ENCODE data around the gene VGLL1. TPM values are rescaled to one million over a fixed set of nuclear protein-coding genes. Genes with fewer than 3 reads are reported as not detected.

VGLL1 gene
- polyA plus RNA-seq, 1 donor (not counting 4 experiments of a cell fraction or from before 2014, with no cell fraction given), result 4.1 TPM

DNA sequence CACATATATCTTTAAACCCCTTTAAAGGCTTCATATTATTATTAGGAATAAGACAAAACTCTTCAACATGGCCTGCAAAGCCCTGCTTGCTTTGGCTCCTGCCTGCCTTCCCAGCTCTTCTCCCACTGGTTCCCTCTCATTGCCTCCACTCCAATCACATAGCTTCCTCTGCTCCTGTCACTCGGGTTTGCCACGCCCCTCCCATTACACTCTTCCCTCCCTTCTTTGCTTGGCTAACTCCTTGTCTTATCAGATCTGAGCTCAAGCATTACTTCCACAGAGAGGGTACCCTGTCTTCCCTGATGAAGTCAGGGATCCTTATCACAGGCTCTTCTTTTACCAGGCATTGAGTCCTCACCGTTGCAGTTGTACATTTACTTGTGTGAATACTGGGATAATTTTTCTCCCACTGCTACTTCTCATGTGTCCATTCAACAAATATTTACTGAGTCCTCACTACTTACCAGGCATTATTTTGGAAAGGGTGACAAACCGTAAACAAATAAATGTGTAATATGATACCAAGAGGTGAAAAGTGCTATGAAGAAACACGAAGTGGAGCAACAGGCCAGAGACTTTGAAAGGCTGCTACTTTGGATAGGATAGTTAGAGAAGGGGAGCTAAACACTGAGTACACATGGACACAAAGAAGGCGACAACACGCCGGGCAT, 3.2 kb upstream of the VGLL1 start:
- Histone ChIP-seq H2AFZ (ENCODE audit: control insufficient read depth, low read length) (no peak overlapping the region), H3K4me3 (ENCODE audit: control insufficient read depth in 2 of 3, extremely low read depth in 1 of 3, insufficient read depth in 2 of 3, low read depth in 1 of 3, low read length in 3 of 3) (no peak overlapping the region), H3K27me3 (ENCODE audit: control insufficient read depth, extremely low read depth, insufficient read depth, low read length) (no peaks in the 10 kb centered on the region), H3K4me2 (ENCODE audit: control insufficient read depth, extremely low read depth, insufficient read depth, low read depth, low read length) (no peak overlapping the region), H3K9me1 (ENCODE audit: control insufficient read depth, extremely low read depth, insufficient read depth, low read length) (no peaks in the 10 kb centered on the region), H3K36me3 (ENCODE audit: control insufficient read depth in 2 of 2, extremely low read depth in 1 of 2, insufficient read depth in 2 of 2, low read length in 2 of 2) (no peaks in the 10 kb centered on the region), H3K79me2 (ENCODE audit: control insufficient read depth, insufficient read depth, low read length) (no peaks in the 10 kb centered on the region), H3K9ac (ENCODE audit: control insufficient read depth, extremely low read depth, insufficient read depth, low read length) (no peak overlapping the region), H3K27ac (ENCODE audit: control insufficient read depth, insufficient read depth, low read length) (no peak overlapping the region), H3K4me1 (ENCODE audit: control insufficient read depth, extremely low read depth, insufficient read depth, low read length) (peaks cover 11% of the 10 kb centered on the region), H4K20me1 (ENCODE audit: control insufficient read depth, extremely low read depth, insufficient read depth, low read length) (no peaks in the 10 kb centered on the region), H3K9me3 (ENCODE audit: control insufficient read depth, low read depth, low read length) (no peaks in the 10 kb centered on the region)
- no peak for DNase-seq (ENCODE audit: low read depth, low spot score)
- dilution Hi-C loops (cut with MboI; ENCODE audit: extremely low pct_ligation_motif_present, low sequenced_read_pairs), result no loop called here
- FAIRE-seq, result no peak
- TF ChIP-seq EZH2 (IDR thresholded peaks at IDR 0.05; ENCODE audit: low read length) (no peak), CTCF (optimal IDR thresholded peaks at IDR 0.05 in 1 of 3, IDR thresholded peaks at IDR 0.05 in 1 of 3, conservative IDR thresholded peaks at IDR 0.05 in 1 of 3; ENCODE audit: extremely low read depth in 1 of 3, insufficient read depth in 2 of 3, low read length in 3 of 3) (no peak)

DNA sequence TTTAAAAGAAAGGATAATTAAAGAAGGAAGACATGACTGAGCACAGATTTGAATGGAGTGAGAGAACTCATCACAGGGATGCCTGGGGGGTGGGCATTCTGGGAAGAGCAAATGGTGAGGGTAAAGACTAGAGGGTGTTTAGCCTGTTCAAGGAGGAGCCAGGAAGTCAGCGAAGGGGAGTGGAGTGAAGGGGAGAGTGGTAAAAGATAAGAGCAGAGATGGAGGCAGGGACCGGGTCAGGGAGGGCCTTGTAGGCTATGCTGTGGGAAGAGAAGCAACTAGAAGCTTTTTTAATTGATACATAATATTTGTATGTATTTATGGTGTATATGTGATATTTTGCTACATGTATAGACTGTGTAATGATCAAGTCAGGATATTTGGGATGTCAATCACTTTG, 2.2 kb upstream of the VGLL1 start:
- H3K4me1 ChIP-seq (ENCODE audit: control insufficient read depth, extremely low read depth, insufficient read depth, low read length), result peaks cover 11% of the 10 kb centered on the region
- TF ChIP-seq EZH2 (IDR thresholded peaks at IDR 0.05; ENCODE audit: low read length) (no peak), CTCF (optimal IDR thresholded peaks at IDR 0.05 in 1 of 3, IDR thresholded peaks at IDR 0.05 in 1 of 3, conservative IDR thresholded peaks at IDR 0.05 in 1 of 3; ENCODE audit: extremely low read depth in 1 of 3, insufficient read depth in 2 of 3, low read length in 3 of 3) (no peak)
- H4K20me1 ChIP-seq (ENCODE audit: control insufficient read depth, extremely low read depth, insufficient read depth, low read length), result no peaks in the 10 kb centered on the region
- FAIRE-seq, result no peak
- H3K36me3 ChIP-seq (ENCODE audit: control insufficient read depth in 2 of 2, extremely low read depth in 1 of 2, insufficient read depth in 2 of 2, low read length in 2 of 2), result no peaks in the 10 kb centered on the region
- no peak overlapping the region for H3K27ac ChIP-seq (ENCODE audit: control insufficient read depth, insufficient read depth, low read length)
- H3K9me1 ChIP-seq (ENCODE audit: control insufficient read depth, extremely low read depth, insufficient read depth, low read length), result no peaks in the 10 kb centered on the region
- H3K27me3 ChIP-seq (ENCODE audit: control insufficient read depth, extremely low read depth, insufficient read depth, low read length), result no peaks in the 10 kb centered on the region
- no peaks in the 10 kb centered on the region for H3K79me2 ChIP-seq (ENCODE audit: control insufficient read depth, insufficient read depth, low read length)
- H3K4me3 ChIP-seq (ENCODE audit: control insufficient read depth in 2 of 3, extremely low read depth in 1 of 3, insufficient read depth in 2 of 3, low read depth in 1 of 3, low read length in 3 of 3), result no peak overlapping the region
- no peak overlapping the region for H3K9ac ChIP-seq (ENCODE audit: control insufficient read depth, extremely low read depth, insufficient read depth, low read length)
- H3K9me3 ChIP-seq (ENCODE audit: control insufficient read depth, low read depth, low read length), result no peaks in the 10 kb centered on the region
- no peak for DNase-seq (ENCODE audit: low read depth, low spot score)
- dilution Hi-C loops (cut with MboI; ENCODE audit: extremely low pct_ligation_motif_present, low sequenced_read_pairs), result no loop called here
- no peak overlapping the region for H3K4me2 ChIP-seq (ENCODE audit: control insufficient read depth, extremely low read depth, insufficient read depth, low read depth, low read length)
- no peak overlapping the region for H2AFZ ChIP-seq (ENCODE audit: control insufficient read depth, low read length)
